T-helper 17 cell (primary cell): Measurements from ENCODE around the gene SND1. TPM values are rescaled to one million over a fixed set of nuclear protein-coding genes. Genes with fewer than 3 reads are reported as not detected.
"Not testable (repeated sequence)": the region's sequence is repeated elsewhere in the genome, so short reads cannot be mapped to it uniquely, and the experiment has no call there.

Source experiments
- ATAC-seq: fragments of 150-1000 bp; cut with Tn5 transposase; 2 replicates; pipeline ENCODE4 v1.10.0; 2021; ENCODE audit warnings: mild to moderate bottlenecking, moderate library complexity
- DNase-seq, 3 donors: peaks; one replicate each; pipeline versions ENCODE4 v3.0.0 to v3.0.0-alpha.2; 2020 to 2021
- H3K9me3 ChIP-seq: one replicate; pipeline ENCODE4 v1.7.0; 2013; ENCODE audit warnings: low read length, mild to moderate bottlenecking; ENCODE audit not compliant: control insufficient read depth, poor library complexity, severe bottlenecking
- H3K27ac Mint-ChIP-seq: one replicate; pipeline ENCODE4 v1.8.0; 2022; ENCODE audit warnings: mild to moderate bottlenecking, moderate library complexity, mixed read lengths
- H3K27me3 Mint-ChIP-seq: one replicate; pipeline ENCODE4 v1.8.0; 2022; ENCODE audit warnings: mixed read lengths
- H3K36me3 Mint-ChIP-seq: one replicate; pipeline ENCODE4 v1.8.0; 2022; ENCODE audit warnings: low read depth, mixed read lengths
- H3K4me1 Mint-ChIP-seq: one replicate; pipeline ENCODE4 v1.8.0; 2022; ENCODE audit warnings: mild to moderate bottlenecking, mixed read lengths
- H3K4me3 Mint-ChIP-seq: one replicate; pipeline ENCODE4 v1.8.0; 2022; ENCODE audit warnings: mild to moderate bottlenecking, moderate library complexity, mixed read lengths
- total RNA-seq, 4 donors: library from RNA in 2 of 4; stranded (reverse) in 2 of 4; gene quantifications; one replicate each; pipeline ENCODE4 v1.2.3 and lab custom pipeline; 2022 to 2026

SND1 gene
- total RNA-seq, 2 donors from 2014 or later, result 201 to 208 TPM

GRCh38 chr7:127658970-127659630, 7.1 kb downstream of the SND1 start:
- H3K4me1 Mint-ChIP-seq, result peaks cover 60% of the 10 kb centered on the region
- no peaks in the 10 kb centered on the region for H3K9me3 ChIP-seq
- DNase-seq (no peak), ATAC-seq (no peak)
- H3K27ac Mint-ChIP-seq, result no peak overlapping the region
- H3K27me3 Mint-ChIP-seq, result no peaks in the 10 kb centered on the region
- H3K36me3 Mint-ChIP-seq, result peaks cover 11% of the 10 kb centered on the region
- H3K4me3 Mint-ChIP-seq, result no peak overlapping the region

- DNase-seq, result no peak
- Mint-ChIP-seq H3K27ac (no peak overlapping the region), H3K36me3 (peaks cover 15% of the 10 kb centered on the region), H3K4me3 (no peak overlapping the region), H3K4me1 (peaks cover 57% of the 10 kb centered on the region), H3K27me3 (no peaks in the 10 kb centered on the region)
- no peaks in the 10 kb centered on the region for H3K9me3 ChIP-seq
- no peak for ATAC-seq
Measured at GRCh38 chr7:127665922-127666321, 13.9 kb downstream of the SND1 start.

GRCh38 chr7:127666602-127667001, 14.6 kb downstream of the SND1 start:
- ATAC-seq (no peak), DNase-seq (no peak)
- no peaks in the 10 kb centered on the region for H3K9me3 ChIP-seq
- peak overlapping the region; percentile 80 for H3K27ac Mint-ChIP-seq
- no peaks in the 10 kb centered on the region for H3K27me3 Mint-ChIP-seq
- H3K4me1 Mint-ChIP-seq, result peaks cover 54% of the 10 kb centered on the region
- H3K36me3 Mint-ChIP-seq, result peaks cover 13% of the 10 kb centered on the region
- H3K4me3 Mint-ChIP-seq, result no peak overlapping the region

- no peak for ATAC-seq
- H3K27ac Mint-ChIP-seq, result peak overlapping the region; percentile 80
- H3K9me3 ChIP-seq, result no peaks in the 10 kb centered on the region
- no peak for DNase-seq
- peaks cover 54% of the 10 kb centered on the region for H3K4me1 Mint-ChIP-seq
- H3K27me3 Mint-ChIP-seq, result no peaks in the 10 kb centered on the region
- peaks cover 13% of the 10 kb centered on the region for H3K36me3 Mint-ChIP-seq
- H3K4me3 Mint-ChIP-seq, result no peak overlapping the region
Measured at GRCh38 chr7:127667017-127667670, 15.2 kb downstream of the SND1 start.

GRCh38 chr7:127667759-127668530, 16.0 kb downstream of the SND1 start:
- H3K9me3 ChIP-seq, result no peaks in the 10 kb centered on the region
- H3K27me3 Mint-ChIP-seq, result no peaks in the 10 kb centered on the region
- DNase-seq, result no peak
- peaks cover 13% of the 10 kb centered on the region for H3K36me3 Mint-ChIP-seq
- H3K4me1 Mint-ChIP-seq, result peaks cover 52% of the 10 kb centered on the region
- ATAC-seq, result no peak
- peak overlapping the region; percentile 80 for H3K27ac Mint-ChIP-seq
- H3K4me3 Mint-ChIP-seq, result no peak overlapping the region

GRCh38 chr7:127671341-127671740, 19.3 kb downstream of the SND1 start:
- Mint-ChIP-seq H3K4me3 (no peak overlapping the region), H3K4me1 (peaks cover 48% of the 10 kb centered on the region), H3K27me3 (no peaks in the 10 kb centered on the region), H3K27ac (no peak overlapping the region), H3K36me3 (peaks cover 10% of the 10 kb centered on the region)
- DNase-seq (no peak), ATAC-seq (no peak)
- no peaks in the 10 kb centered on the region for H3K9me3 ChIP-seq

GRCh38 chr7:127673902-127674301, 21.9 kb downstream of the SND1 start:
- ATAC-seq, result no peak
- peaks cover 29% of the 10 kb centered on the region for H3K4me1 Mint-ChIP-seq

GRCh38 chr7:127674361-127674760, 22.4 kb downstream of the SND1 start:
- DNase-seq (no peak), ATAC-seq (no peak)
- H3K4me3 Mint-ChIP-seq, result no peak overlapping the region
- H3K27me3 Mint-ChIP-seq, result no peaks in the 10 kb centered on the region
- H3K9me3 ChIP-seq, result peaks cover 8% of the 10 kb centered on the region
- peaks cover 25% of the 10 kb centered on the region for H3K4me1 Mint-ChIP-seq
- H3K36me3 Mint-ChIP-seq, result peaks cover 7% of the 10 kb centered on the region
- peak overlapping the region; percentile 61 for H3K27ac Mint-ChIP-seq

More at GRCh38 chr7:127673902-127674301, 21.9 kb downstream of the SND1 start:
- Mint-ChIP-seq H3K4me3 (no peak overlapping the region), H3K27me3 (no peaks in the 10 kb centered on the region), H3K27ac (peak overlapping the region; percentile 61), H3K36me3 (peaks cover 10% of the 10 kb centered on the region)
- DNase-seq, result no peak
- peaks cover 4% of the 10 kb centered on the region for H3K9me3 ChIP-seq

- ATAC-seq, DNase-seq, H3K27me3 Mint-ChIP-seq, H3K36me3 Mint-ChIP-seq, H3K27ac Mint-ChIP-seq, H3K4me3 Mint-ChIP-seq: not testable (repeated sequence)
- H3K9me3 ChIP-seq, result peaks cover 12% of the 10 kb centered on the region
- peaks cover 21% of the 10 kb centered on the region for H3K4me1 Mint-ChIP-seq
Measured at GRCh38 chr7:127674923-127675322, 22.9 kb downstream of the SND1 start.

- peaks cover 19% of the 10 kb centered on the region for H3K4me1 Mint-ChIP-seq
- H3K36me3 Mint-ChIP-seq, result peaks cover 4% of the 10 kb centered on the region
- no peak overlapping the region for H3K4me3 Mint-ChIP-seq
- ATAC-seq, result no peak
- H3K27ac Mint-ChIP-seq, result no peak overlapping the region
- H3K27me3 Mint-ChIP-seq, result no peaks in the 10 kb centered on the region
- H3K9me3 ChIP-seq, result peaks cover 12% of the 10 kb centered on the region
- DNase-seq, result no peak
Measured at GRCh38 chr7:127675721-127676120, 23.7 kb downstream of the SND1 start.

- no peak for DNase-seq
- H3K4me1 Mint-ChIP-seq, result peaks cover 16% of the 10 kb centered on the region
- H3K36me3 Mint-ChIP-seq, result peaks cover 2% of the 10 kb centered on the region
- H3K4me3 Mint-ChIP-seq, result no peak overlapping the region
- no peak overlapping the region for H3K27ac Mint-ChIP-seq
- no peaks in the 10 kb centered on the region for H3K27me3 Mint-ChIP-seq
- H3K9me3 ChIP-seq, result peaks cover 12% of the 10 kb centered on the region
- ATAC-seq, result no peak
Measured at GRCh38 chr7:127677433-127678230, 25.6 kb downstream of the SND1 start.

- peaks cover 12% of the 10 kb centered on the region for H3K9me3 ChIP-seq
- DNase-seq, result no peak
- no peak for ATAC-seq
- H3K27me3 Mint-ChIP-seq, result no peaks in the 10 kb centered on the region
- no peak overlapping the region for H3K4me3 Mint-ChIP-seq
- peak overlapping the region; percentile 39 for H3K27ac Mint-ChIP-seq
- peaks cover 21% of the 10 kb centered on the region for H3K4me1 Mint-ChIP-seq
- H3K36me3 Mint-ChIP-seq, result peaks cover 2% of the 10 kb centered on the region
Measured at GRCh38 chr7:127678337-127678736, 26.3 kb downstream of the SND1 start.

- ATAC-seq (no peak), DNase-seq (no peak)
- no peak overlapping the region for H3K4me3 Mint-ChIP-seq
- no peaks in the 10 kb centered on the region for H3K27me3 Mint-ChIP-seq
- H3K27ac Mint-ChIP-seq, result no peak overlapping the region
- H3K4me1 Mint-ChIP-seq, result peaks cover 22% of the 10 kb centered on the region
- H3K9me3 ChIP-seq, result peaks cover 12% of the 10 kb centered on the region
- peaks cover 2% of the 10 kb centered on the region for H3K36me3 Mint-ChIP-seq
Measured at GRCh38 chr7:127678947-127679346, 27.0 kb downstream of the SND1 start.
